NCI-H510A (cell line): Measurements from ENCODE around the gene USP4.
"Not testable (repeated sequence)": the region's sequence is repeated elsewhere in the genome, so short reads cannot be mapped to it uniquely, and the experiment has no call there.

Experiments used
- DNase-seq: peaks from one replicate; lab custom pipeline; 2025; lab: John Stamatoyannopoulos, UW

The USP4 gene

GRCh38 chr3:49339941-49340800 is at the start of gene USP4:
TSS of gene USP4 (minus strand) at chr3:49340053. CDS start at chr3:49340024, 29 bp downstream.
- DNase-seq, result peak; percentile 72

GRCh38 chr3:49389297-49389696 is 49.4 kb upstream of the USP4 start:
- DNase-seq, result no peak

- DNase-seq, result no peak
Observed at GRCh38 chr3:49388289-49388820, 48.5 kb upstream of the USP4 start.

GRCh38 chr3:49387721-49388120 is 47.9 kb upstream of the USP4 start:
- DNase-seq, result no peak

GRCh38 chr3:49386056-49386756 is 46.4 kb upstream of the USP4 start:
- no peak for DNase-seq

- no peak for DNase-seq
Observed at GRCh38 chr3:49385617-49386016, 45.8 kb upstream of the USP4 start.

GRCh38 chr3:49383387-49383786 is 43.5 kb upstream of the USP4 start:
- DNase-seq, result no peak

GRCh38 chr3:49378249-49378895 is 38.5 kb upstream of the USP4 start:
- DNase-seq, result no peak

GRCh38 chr3:49377483-49377882 is 37.6 kb upstream of the USP4 start:
- no peak for DNase-seq

- no peak for DNase-seq
Observed at GRCh38 chr3:49371946-49372345, 32.1 kb upstream of the USP4 start.

GRCh38 chr3:49370585-49371290 is 30.9 kb upstream of the USP4 start:
- no peak for DNase-seq

GRCh38 chr3:49362561-49362960 is 22.7 kb upstream of the USP4 start:
- DNase-seq, result no peak

- DNase-seq, result no peak
Observed at GRCh38 chr3:49359623-49360022, 19.8 kb upstream of the USP4 start.

GRCh38 chr3:49358884-49359225 is 19.0 kb upstream of the USP4 start:
- DNase-seq, result peak; percentile 71

GRCh38 chr3:49358217-49358883 is 18.5 kb upstream of the USP4 start, which contains the start of gene GPX1:
TSS of gene GPX1 (minus strand) at chr3:49358353. CDS start at chr3:49358278, 75 bp downstream.
- peak; percentile 87 for DNase-seq

GRCh38 chr3:49357443-49358216 is 17.8 kb upstream of the USP4 start:
- DNase-seq, result not testable (repeated sequence)

GRCh38 chr3:49357095-49357442 is 17.2 kb upstream of the USP4 start:
- DNase-seq, result not testable (repeated sequence)

GRCh38 chr3:49352890-49353421 is 13.1 kb upstream of the USP4 start:
- DNase-seq, result no peak

- no peak for DNase-seq
Observed at GRCh38 chr3:49352281-49352680, 12.4 kb upstream of the USP4 start.

GRCh38 chr3:49351521-49352011 is 11.7 kb upstream of the USP4 start:
- no peak for DNase-seq
